GM13976 (cell line): Measurements from ENCODE around the gene MSI2.

ENCODE experiments used
- DNase-seq: peaks from one replicate; pipeline ENCODE4 v3.0.0; 2012; ENCODE audit warnings: low spot score
- in situ Hi-C: fragments of 300-500 bp; cut with MboI; formaldehyde crosslinking; loops from one replicate; pipeline ENCODE4 v1.12.0; 2022; ENCODE audit warnings: low sequenced_read_pairs, mixed read lengths, inconsistent platforms; ENCODE audit not compliant: unreplicated experiment
- TF ChIP-seq, protein P1 (sequence below): IDR thresholded peaks from 2 replicates; pipeline ENCODE4 v1.5.1; 2012; ENCODE audit warnings: borderline replicate concordance, mild to moderate bottlenecking; ENCODE audit not compliant: insufficient read depth; ENCODE audit errors: extremely low read depth, missing control alignments, control extremely low read depth

Gene MSI2

DNA sequence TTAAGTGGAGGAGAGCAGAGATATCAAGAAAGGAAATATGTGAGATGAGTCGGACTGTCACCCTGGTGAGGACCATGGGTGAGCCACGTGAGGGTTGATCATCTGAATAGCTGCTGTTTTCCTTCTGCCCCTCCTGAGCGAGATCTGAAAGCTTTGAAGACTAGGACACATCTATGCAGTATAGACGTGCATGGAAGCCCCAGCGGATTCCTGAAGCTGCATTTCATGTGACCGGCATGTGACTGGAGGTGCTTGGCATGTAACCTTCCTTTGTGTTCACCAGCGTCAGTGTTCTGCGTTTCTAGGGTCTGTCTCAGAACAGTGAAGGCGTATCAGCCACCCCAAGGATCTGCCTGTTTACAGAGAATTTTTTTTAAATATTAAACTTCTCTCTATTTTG, 75.1 kb downstream of the MSI2 start:
- no peak for DNase-seq
- TF ChIP-seq, protein P1, sequence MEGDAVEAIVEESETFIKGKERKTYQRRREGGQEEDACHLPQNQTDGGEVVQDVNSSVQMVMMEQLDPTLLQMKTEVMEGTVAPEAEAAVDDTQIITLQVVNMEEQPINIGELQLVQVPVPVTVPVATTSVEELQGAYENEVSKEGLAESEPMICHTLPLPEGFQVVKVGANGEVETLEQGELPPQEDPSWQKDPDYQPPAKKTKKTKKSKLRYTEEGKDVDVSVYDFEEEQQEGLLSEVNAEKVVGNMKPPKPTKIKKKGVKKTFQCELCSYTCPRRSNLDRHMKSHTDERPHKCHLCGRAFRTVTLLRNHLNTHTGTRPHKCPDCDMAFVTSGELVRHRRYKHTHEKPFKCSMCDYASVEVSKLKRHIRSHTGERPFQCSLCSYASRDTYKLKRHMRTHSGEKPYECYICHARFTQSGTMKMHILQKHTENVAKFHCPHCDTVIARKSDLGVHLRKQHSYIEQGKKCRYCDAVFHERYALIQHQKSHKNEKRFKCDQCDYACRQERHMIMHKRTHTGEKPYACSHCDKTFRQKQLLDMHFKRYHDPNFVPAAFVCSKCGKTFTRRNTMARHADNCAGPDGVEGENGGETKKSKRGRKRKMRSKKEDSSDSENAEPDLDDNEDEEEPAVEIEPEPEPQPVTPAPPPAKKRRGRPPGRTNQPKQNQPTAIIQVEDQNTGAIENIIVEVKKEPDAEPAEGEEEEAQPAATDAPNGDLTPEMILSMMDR, result no peak
- in situ Hi-C loops, result no loop called here

DNA sequence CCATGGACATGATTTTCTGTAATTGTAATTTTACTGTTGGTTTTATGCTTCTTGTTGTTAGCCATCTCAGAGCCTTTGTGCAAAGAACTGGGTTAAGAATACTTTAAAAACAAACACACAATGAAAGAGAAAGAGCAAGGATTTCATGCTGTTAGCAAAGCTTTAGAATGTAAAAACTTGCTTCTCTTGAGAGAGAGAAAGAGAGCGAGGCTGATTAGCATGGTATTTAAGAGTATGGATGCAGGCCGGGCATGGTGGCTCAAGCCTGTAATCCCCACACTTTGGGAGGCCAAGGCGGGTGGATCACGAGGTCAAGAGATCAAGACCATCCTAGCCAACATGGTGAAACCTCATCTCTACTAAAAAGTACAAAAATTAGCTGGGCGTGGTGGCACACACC, 76.2 kb downstream of the MSI2 start:
- TF ChIP-seq, protein P1, result no peak
- in situ Hi-C loops, result no loop called here

DNA sequence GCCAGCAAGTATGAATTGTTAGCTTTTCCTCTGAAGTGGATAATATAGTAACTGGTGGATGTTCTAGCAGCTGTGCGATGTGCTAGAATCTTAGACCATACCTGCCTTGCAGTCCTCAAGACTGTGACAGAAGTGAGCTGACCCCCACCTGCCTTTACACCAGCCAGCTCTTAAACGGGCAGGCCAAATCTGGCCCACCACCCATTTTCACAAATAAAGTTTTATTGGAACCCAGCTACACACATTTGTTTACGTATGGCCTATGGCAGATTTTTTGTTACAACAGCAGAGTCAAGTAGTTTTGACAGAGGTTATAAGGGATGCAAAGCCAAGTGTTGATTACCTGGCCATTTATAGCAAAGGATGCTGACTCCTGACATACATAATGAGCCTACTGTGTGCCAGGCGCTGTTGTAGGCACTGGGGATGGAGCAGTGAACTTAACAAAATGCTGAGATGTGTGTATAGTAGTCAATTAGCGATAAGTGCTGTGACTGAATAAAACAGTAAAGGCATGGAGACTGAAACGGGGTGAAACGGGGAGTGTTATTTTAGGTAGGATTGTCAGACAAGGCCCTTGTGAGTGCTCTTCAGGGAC, 79.0 kb downstream of the MSI2 start:
- in situ Hi-C loops, result no loop called here
- no peak for DNase-seq
- TF ChIP-seq, protein P1, result no peak

More for the DNA sequence above, 76.2 kb downstream of the MSI2 start:
- DNase-seq, result no peak

DNA sequence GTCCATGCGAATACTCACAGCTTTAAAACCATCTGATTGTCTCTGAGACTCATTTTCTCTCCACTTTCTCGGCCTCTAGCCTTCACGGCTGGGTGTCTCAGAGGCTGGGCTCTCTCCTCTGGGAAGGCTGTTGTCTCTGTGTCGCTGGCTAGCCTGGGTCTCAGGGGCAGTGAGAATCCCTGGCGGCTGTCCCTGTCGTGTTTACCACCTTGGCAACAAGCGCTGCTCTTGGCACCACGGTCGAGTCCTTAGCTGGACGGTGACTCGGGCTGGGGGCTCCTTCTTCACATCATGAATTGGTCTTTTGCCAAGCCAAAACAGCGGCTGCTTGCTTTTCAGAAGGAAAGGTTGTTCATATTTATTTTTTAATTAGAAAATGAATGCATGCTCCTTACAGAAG, 81.1 kb downstream of the MSI2 start:
- no peak for DNase-seq
- in situ Hi-C loops, result no loop called here
- TF ChIP-seq, protein P1, result no peak

DNA sequence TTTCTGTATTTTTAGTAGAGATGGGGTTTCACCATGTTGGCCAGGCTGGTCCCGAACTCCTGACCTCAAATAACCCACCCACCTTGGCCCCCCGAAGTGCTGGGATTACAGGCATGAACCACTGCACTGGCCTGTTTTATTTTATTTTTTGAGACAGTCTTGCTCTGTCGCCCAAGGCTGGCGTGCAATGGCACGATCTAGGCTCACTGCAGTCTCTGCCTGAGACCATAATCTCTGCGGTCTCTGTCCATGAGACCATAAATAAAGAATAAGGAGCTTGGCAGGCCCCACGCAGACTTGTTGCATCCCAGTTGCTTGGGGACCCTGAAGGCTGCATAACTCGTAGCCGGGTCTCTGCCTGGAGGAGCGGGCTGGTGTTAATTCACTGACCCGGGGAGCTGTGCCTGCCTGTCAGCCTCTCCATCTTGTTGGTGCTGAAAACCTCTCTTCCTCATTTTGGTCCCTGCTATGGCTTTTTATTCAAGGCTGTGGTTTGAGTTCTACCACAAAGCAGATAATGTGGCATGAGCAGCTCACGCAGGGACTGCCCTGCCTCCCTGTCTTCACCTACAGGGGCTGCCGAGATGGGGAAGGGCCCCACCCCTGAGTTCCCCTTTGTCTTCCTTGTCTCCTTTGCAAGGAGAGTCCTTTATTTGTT, 82.1 kb downstream of the MSI2 start:
- TF ChIP-seq, protein P1, result no peak
- in situ Hi-C loops, result no loop called here
- DNase-seq, result peak; percentile 66

GRCh38 chr17:57340160-57340981, 84.0 kb downstream of the MSI2 start:
- TF ChIP-seq, protein P1, result no peak
- DNase-seq, result no peak
- in situ Hi-C loops, result no loop called here
